ENCODE data around the gene PLA2G4C.
"Not testable (repeated sequence)": the region's sequence is repeated elsewhere in the genome, so short reads cannot be mapped to it uniquely, and the experiment has no call there.

PLA2G4C gene

DNA sequence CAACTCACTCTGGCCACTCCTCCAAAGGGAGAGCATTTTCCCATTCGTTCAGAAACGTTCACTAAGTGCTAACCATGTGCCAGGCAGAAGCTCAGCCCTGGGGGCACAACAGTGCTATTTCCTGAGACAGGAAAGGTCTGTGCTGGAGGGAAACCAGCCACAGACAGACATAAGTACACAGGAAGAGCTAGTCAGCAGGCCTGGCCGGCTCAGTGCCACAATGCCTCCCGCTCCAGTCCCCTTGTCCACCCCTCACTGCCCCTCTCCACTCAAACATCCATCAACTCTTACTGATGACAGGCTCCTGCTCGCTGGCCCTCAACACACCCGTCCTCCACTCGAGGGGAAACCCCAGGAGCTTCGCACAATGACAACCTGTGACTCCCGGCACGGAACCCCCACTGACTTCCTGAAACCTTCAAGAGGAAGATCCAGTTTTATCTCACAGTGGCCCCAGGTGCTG, 11.3 kb upstream of the PLA2G4C start:
- Mint-ChIP-seq H3K9me3 (no peaks in the 10 kb centered on the region), H3K4me1 (peaks cover 50% of the 10 kb centered on the region), H3K4me3 (peak overlapping the region in 1 of 2 donors; percentile 63), H3K27me3 (no peaks in the 10 kb centered on the region), H3K27ac (peak overlapping the region in 1 of 2 donors; percentile 69)
- ATAC-seq, result peak; percentile 45
- no peak for DNase-seq

DNA sequence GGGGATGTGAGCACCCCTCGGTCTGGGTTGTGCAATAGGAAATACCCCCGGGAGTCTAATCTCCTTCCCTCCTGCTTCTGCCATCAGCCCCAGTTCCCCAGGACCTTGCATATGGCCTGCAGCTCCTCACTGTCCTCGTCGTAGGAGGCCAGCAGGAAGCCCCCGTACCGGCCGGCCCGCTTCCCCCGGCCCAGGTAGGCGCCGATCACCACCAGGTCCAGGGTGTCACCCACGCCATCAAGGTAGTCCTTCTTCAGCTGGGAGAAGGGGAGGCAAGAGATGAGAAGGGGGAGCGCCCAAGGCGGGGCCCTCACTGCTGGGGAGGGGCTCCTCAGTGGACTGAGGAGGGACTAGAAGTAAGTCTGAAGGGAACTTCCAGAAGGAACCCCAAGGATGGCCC, 10.4 kb upstream of the PLA2G4C start:
- H3K9me3 Mint-ChIP-seq, result no peaks in the 10 kb centered on the region

DNA sequence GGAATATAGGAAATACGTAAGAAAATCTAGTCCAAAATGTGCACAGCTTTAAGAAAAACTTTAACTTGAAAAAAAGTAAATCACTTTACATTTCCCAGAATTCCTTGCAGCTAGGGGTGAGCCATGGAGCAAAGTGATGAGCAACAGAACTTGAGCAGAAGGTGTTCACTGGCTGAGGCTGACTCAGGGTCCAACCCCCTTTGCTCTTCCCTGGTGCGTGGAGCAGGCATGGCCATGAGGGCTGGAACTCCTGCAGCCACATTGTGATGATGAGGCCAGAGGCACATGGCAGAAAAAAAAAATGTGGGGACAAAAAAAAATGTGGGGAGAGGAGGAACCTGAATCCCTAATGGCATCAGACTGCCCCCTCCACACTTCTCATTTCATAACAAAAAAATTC, 9.9 kb upstream of the PLA2G4C start:
- peaks cover 49% of the 10 kb centered on the region for H3K4me1 Mint-ChIP-seq
- H3K4me3 Mint-ChIP-seq, result no peak overlapping the region
- DNase-seq (no peak), ATAC-seq (no peak)
- H3K27me3 Mint-ChIP-seq, result no peaks in the 10 kb centered on the region
- no peaks in the 10 kb centered on the region for H3K9me3 Mint-ChIP-seq
- H3K27ac Mint-ChIP-seq, result no peak overlapping the region

More for the DNA sequence above, 10.4 kb upstream of the PLA2G4C start:
- Mint-ChIP-seq H3K27me3 (no peaks in the 10 kb centered on the region), H3K27ac (peak overlapping the region; percentile 46 to 80), H3K4me3 (no peak overlapping the region), H3K4me1 (peaks cover 50% of the 10 kb centered on the region)
- ATAC-seq (no peak), DNase-seq (no peak)

DNA sequence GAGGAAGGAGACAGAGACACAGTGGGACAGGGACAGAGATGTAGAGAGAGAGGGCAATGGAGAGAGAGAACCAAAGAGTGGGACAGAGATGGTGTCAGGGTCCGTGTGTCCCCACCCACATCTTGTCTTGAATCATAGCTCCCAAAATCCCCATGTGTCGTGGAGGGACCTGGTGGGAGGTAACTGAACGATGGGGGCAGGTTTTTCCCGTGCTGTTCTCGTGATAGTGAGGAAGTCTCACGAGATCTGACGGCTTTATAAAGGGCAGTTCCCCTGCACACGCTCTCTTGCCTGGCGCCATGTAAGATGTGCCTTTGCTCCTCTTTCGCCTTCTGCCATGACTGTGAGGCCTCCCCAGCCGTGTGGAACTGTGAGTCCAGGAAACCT, 7.5 kb upstream of the PLA2G4C start:
- no peak for ATAC-seq
- no peaks in the 10 kb centered on the region for H3K9me3 Mint-ChIP-seq
- H3K27ac Mint-ChIP-seq, result peak overlapping the region; percentile 83 to 91
- no peaks in the 10 kb centered on the region for H3K27me3 Mint-ChIP-seq
- no peak for DNase-seq
- H3K4me1 Mint-ChIP-seq, result peaks cover 30% of the 10 kb centered on the region
- no peak overlapping the region for H3K4me3 Mint-ChIP-seq

- no peak for ATAC-seq
- Mint-ChIP-seq H3K27me3 (no peaks in the 10 kb centered on the region), H3K27ac (peak overlapping the region; percentile 83 to 91), H3K4me1 (peaks cover 28% of the 10 kb centered on the region), H3K4me3 (peak overlapping the region in 1 of 2 donors; percentile 7), H3K9me3 (no peaks in the 10 kb centered on the region)
- DNase-seq, result no peak
These were observed 7.0 kb upstream of the PLA2G4C start for GRCh38 chr19:48117515-48118130.

- H3K9me3 Mint-ChIP-seq, result no peaks in the 10 kb centered on the region
- DNase-seq (no peak), ATAC-seq (no peak)
- no peaks in the 10 kb centered on the region for H3K27me3 Mint-ChIP-seq
- H3K4me3 Mint-ChIP-seq, result no peak overlapping the region
- H3K27ac Mint-ChIP-seq, result peak overlapping the region in 1 of 2 donors; percentile 3
- peaks cover 26% of the 10 kb centered on the region for H3K4me1 Mint-ChIP-seq
These were observed 2.7 kb upstream of the PLA2G4C start for GRCh38 chr19:48113190-48113917.

DNA sequence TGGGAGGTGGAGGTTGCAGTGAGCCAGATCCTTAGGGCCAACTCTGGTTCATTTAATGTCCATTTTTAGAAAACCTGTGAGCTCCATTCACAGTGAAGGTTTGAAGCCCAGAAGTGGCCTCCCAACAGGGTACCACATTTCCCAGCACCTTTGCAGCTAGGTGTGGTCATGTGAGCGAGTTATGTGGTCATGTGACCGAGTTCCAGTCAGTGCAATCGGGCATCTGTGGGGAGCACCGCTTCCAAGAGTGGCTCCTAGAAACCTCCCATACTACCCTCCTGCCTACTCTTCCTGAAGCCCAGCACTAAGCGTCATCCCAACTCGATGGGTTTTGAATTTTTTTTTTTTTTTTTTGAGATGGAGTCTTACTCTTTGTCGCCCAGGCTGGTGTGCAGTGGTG, 663 bp upstream of the PLA2G4C start:
- ATAC-seq (no peak), DNase-seq (no peak)
- H3K4me1 Mint-ChIP-seq, result peaks cover 26% of the 10 kb centered on the region
- H3K9me3 Mint-ChIP-seq, result no peaks in the 10 kb centered on the region
- no peaks in the 10 kb centered on the region for H3K27me3 Mint-ChIP-seq
- H3K4me3 Mint-ChIP-seq, result peak overlapping the region; percentile 88 to 92
- H3K27ac Mint-ChIP-seq, result peak overlapping the region in 1 of 2 donors; percentile 99

- no peak for DNase-seq
- H3K4me3 Mint-ChIP-seq, result peak overlapping the region; percentile 42 to 92
- peaks cover 26% of the 10 kb centered on the region for H3K4me1 Mint-ChIP-seq
- no peaks in the 10 kb centered on the region for H3K27me3 Mint-ChIP-seq
- H3K27ac Mint-ChIP-seq, result peak overlapping the region; percentile 52 to 90
- no peak for ATAC-seq
- no peaks in the 10 kb centered on the region for H3K9me3 Mint-ChIP-seq
These were observed 1.4 kb downstream of the PLA2G4C start for GRCh38 chr19:48108997-48109782.

DNA sequence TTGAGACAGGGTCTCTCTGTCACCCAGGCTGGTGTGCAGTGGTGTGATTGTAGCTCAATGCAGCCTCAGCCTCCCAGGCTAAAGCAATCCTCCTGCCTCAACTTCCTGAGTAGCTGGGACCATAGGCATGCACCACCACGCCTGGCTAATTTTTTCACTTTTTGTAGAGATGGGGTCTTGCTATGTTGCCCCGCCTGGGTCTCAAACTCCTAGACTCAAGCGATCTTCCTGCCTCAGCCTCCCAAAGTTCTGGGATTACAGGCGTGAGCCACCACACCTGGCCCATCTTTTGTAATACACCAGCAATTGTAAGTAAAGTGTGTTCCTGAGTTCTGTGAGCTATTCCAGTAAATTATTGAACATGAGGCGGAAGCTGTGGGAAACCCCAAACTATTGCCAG, 6.7 kb downstream of the PLA2G4C start:
- no peak overlapping the region for H3K27ac Mint-ChIP-seq
- H3K9me3 Mint-ChIP-seq, result no peaks in the 10 kb centered on the region
- DNase-seq (no peak), ATAC-seq (no peak)
- no peaks in the 10 kb centered on the region for H3K27me3 Mint-ChIP-seq
- peaks cover 10% of the 10 kb centered on the region for H3K4me1 Mint-ChIP-seq
- H3K4me3 Mint-ChIP-seq, result no peak overlapping the region

DNA sequence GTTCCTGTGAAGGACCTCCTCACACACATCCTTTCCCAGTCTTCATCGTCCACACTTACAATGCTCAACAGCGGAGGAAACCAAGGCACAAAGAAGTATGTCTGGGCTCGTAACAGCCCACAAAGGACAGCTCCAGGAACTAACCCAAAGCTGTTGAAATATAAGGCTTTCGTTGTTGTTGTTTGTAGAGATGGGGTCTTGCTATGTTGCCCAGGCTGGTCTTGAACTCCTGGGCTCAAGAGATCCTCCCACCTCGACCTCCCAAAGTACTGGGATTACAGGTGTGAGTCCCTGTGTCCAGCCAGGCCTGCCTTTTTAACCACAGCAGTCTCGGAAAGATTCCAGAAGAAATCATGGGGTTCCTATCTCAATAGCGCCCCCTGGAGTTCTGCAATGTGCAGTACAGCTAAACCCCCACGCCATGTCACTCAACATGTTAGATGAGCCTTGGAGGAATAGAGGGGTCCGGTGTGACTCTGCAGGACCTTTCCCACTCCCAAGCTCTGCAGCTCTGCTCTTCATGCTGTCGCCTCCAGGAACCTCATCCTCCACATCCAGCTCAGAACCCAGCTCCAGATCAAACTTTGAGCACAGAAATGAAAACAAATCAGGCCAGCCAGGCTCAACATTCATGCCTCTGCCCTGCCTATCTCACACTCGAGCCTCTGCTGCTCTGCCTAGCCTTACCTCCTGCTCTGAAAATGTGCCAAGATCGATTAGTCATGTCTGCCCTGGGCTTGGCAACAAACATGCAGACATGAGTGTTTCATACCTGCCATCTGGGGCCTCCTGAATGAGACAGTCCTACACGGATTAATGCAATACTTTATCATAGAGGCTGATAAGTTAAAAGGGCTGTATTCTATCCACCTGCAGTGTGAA, 7.5 kb downstream of the PLA2G4C start:
- Mint-ChIP-seq H3K27ac (no peak overlapping the region), H3K27me3 (no peaks in the 10 kb centered on the region), H3K9me3 (no peaks in the 10 kb centered on the region), H3K4me1 (peaks cover 8% of the 10 kb centered on the region), H3K4me3 (no peak overlapping the region)
- ATAC-seq (peak; percentile 50), DNase-seq (peak in 1 of 2 donors; percentile 33)

GRCh38 chr19:48095612-48096175, 14.9 kb downstream of the PLA2G4C start:
- H3K9me3 Mint-ChIP-seq, result peaks cover 14 to 26% of the 10 kb centered on the region in 2 donors
- no peaks in the 10 kb centered on the region for H3K27me3 Mint-ChIP-seq
- H3K27ac Mint-ChIP-seq, result no peak overlapping the region
- peaks cover 5% of the 10 kb centered on the region for H3K4me1 Mint-ChIP-seq
- no peak for DNase-seq
- ATAC-seq, result no peak
- H3K4me3 Mint-ChIP-seq, result no peak overlapping the region

GRCh38 chr19:48094855-48095203, 15.8 kb downstream of the PLA2G4C start:
- Mint-ChIP-seq H3K4me3 (no peak overlapping the region), H3K9me3 (peaks cover 14 to 26% of the 10 kb centered on the region in 2 donors), H3K4me1 (peaks cover 5% of the 10 kb centered on the region), H3K27ac (peak overlapping the region in 1 of 2 donors; percentile 21), H3K27me3 (no peaks in the 10 kb centered on the region)
- no peak for DNase-seq
- peak; percentile 58 for ATAC-seq

- Mint-ChIP-seq H3K27ac (no peak overlapping the region), H3K4me3 (no peak overlapping the region), H3K9me3 (peaks cover 14 to 26% of the 10 kb centered on the region in 2 donors), H3K4me1 (peaks cover 5% of the 10 kb centered on the region), H3K27me3 (no peaks in the 10 kb centered on the region)
- DNase-seq (no peak), ATAC-seq (peak; percentile 96)
These were observed 16.3 kb downstream of the PLA2G4C start for GRCh38 chr19:48094129-48094854.

GRCh38 chr19:48091111-48091718, 19.4 kb downstream of the PLA2G4C start:
- ATAC-seq, DNase-seq, H3K4me1 Mint-ChIP-seq, H3K27ac Mint-ChIP-seq, H3K27me3 Mint-ChIP-seq, H3K4me3 Mint-ChIP-seq: not testable (repeated sequence)
- peaks cover 14 to 26% of the 10 kb centered on the region in 2 donors for H3K9me3 Mint-ChIP-seq
